BLaER1 (cell line): Measurements from ENCODE around the gene CYB561D2.

Experiments used
- H3K27ac ChIP-seq: shearing (Covaris generic); formaldehyde crosslinking; 2 replicates; pipeline ENCODE4 v1.8.1; 2022
- H3K27me3 ChIP-seq: shearing (Covaris generic); formaldehyde crosslinking; 2 replicates; pipeline ENCODE4 v1.8.1; 2022
- H3K36me3 ChIP-seq: shearing (Covaris generic); formaldehyde crosslinking; 2 replicates; pipeline ENCODE4 v1.8.1; 2022
- H3K4me1 ChIP-seq: shearing (Covaris generic); formaldehyde crosslinking; 2 replicates; pipeline ENCODE4 v1.8.1; 2022
- H3K4me2 ChIP-seq: shearing (Covaris generic); formaldehyde crosslinking; 2 replicates; pipeline ENCODE4 v1.8.1; 2022
- H3K4me3 ChIP-seq: shearing (Covaris generic); formaldehyde crosslinking; 2 replicates; pipeline ENCODE4 v1.8.1; 2022
- H3K9ac ChIP-seq: shearing (Covaris generic); formaldehyde crosslinking; 2 replicates; pipeline ENCODE4 v1.8.1; 2022
- H3K9me3 ChIP-seq: shearing (Covaris generic); formaldehyde crosslinking; 2 replicates; pipeline ENCODE4 v1.8.1; 2022
- H4K20me1 ChIP-seq: shearing (Covaris generic); formaldehyde crosslinking; 2 replicates; pipeline ENCODE4 v1.8.1; 2022
- Cebpa-rat ChIP-seq: shearing (Covaris generic); IDR thresholded peaks from 2 replicates; pipeline ENCODE4 v1.8.1; 2022

The CYB561D2 gene

GRCh38 chr3:50401978-50402595, 51.4 kb downstream of the CYB561D2 start:
- H4K20me1 ChIP-seq = peaks cover 19% of the 10 kb centered on the region
- H3K9ac ChIP-seq = no peak overlapping the region
- no peak overlapping the region for H3K27ac ChIP-seq
- no peaks in the 10 kb centered on the region for H3K36me3 ChIP-seq
- peak overlapping the region; percentile 43; the same call in 1 of the 2 replicates for H3K4me2 ChIP-seq
- peaks cover 28% of the 10 kb centered on the region for H3K4me1 ChIP-seq
- no peak overlapping the region for H3K4me3 ChIP-seq
- no peaks in the 10 kb centered on the region for H3K27me3 ChIP-seq
- H3K9me3 ChIP-seq = no peaks in the 10 kb centered on the region
- no peak for TF ChIP-seq Cebpa-rat
